K562 (cell line): ENCODE data around the gene SLC26A2. TPM values are rescaled to one million over a fixed set of nuclear protein-coding genes. Genes with fewer than 3 reads are reported as not detected.

Experiments used
- ARID1B ChIP-seq: fragments of 450-650 bp; IDR thresholded peaks from 2 replicates; pipeline ENCODE4 v1.6.1; 2016; ENCODE audit warnings: antibody characterized with exemption, mild to moderate bottlenecking, inconsistent platforms
- BHLHE40 ChIP-seq: IDR thresholded peaks from 2 replicates; pipeline ENCODE4 v1.6.1; 2011; ENCODE audit warnings: low read length, improper control_type of control experiment
- FOXK2 ChIP-seq, 2 experiments: fragments of 450-650 bp; IDR thresholded peaks in 1 of 2; conservative IDR thresholded peaks in 1 of 2; 2 replicates each; pipeline ENCODE4 v1.6.1; 2016; ENCODE audit warnings: low read depth in 2 of 2, mild to moderate bottlenecking in 1 of 2
- IFI16 ChIP-seq: fragments of 250-450 bp; sonication (Bioruptor Pico); IDR thresholded peaks from 2 replicates; pipeline ENCODE4 v2.1.2; 2022; ENCODE audit warnings: mild to moderate bottlenecking, inconsistent platforms
- ILK ChIP-seq: fragments of 450-650 bp; IDR thresholded peaks from 2 replicates; pipeline ENCODE4 v1.6.1; 2016; ENCODE audit warnings: missing genetic modification characterization, low read depth, mild to moderate bottlenecking, missing compliant biosample characterization, moderate library complexity, borderline replicate concordance
- NFE2 ChIP-seq: IDR thresholded peaks from 2 replicates; pipeline ENCODE4 v1.6.1; 2014; ENCODE audit warnings: antibody characterized with exemption, low read depth
- NRF1 ChIP-seq, 2 experiments: fragments of 450-650 bp; IDR thresholded peaks in 1 of 2; conservative IDR thresholded peaks in 1 of 2; 2 replicates each; pipeline ENCODE4 v1.6.1; 2014; ENCODE audit warnings: mild to moderate bottlenecking in 2 of 2
- ZBTB17 ChIP-seq: fragments of 450-650 bp; formaldehyde crosslinking; IDR thresholded peaks from 2 replicates; pipeline ENCODE4 v1.4.0; 2020; ENCODE audit warnings: mild to moderate bottlenecking
- ZNF175 ChIP-seq: fragments of 200-800 bp; sonication (Bioruptor generic); IDR thresholded peaks from 2 replicates; pipeline ENCODE4 v1.6.1; 2016; ENCODE audit warnings: low read depth, mild to moderate bottlenecking, missing genetic modification characterization, missing compliant biosample characterization
- ZNF76 ChIP-seq: fragments of 250-450 bp; sonication (Bioruptor Pico); IDR thresholded peaks from 2 replicates; pipeline ENCODE4 v1.4.0; 2020; ENCODE audit warnings: mild to moderate bottlenecking, moderate library complexity, borderline replicate concordance
- polyA plus RNA-seq, 8 experiments: library from polyadenylated mRNA; depleted of rRNA in 4 of 8; stranded (reverse) in 5 of 8; unstranded in 3 of 8; fragments of >200 nt; fragmentation: Nextera tagmentation in 2 of 8; fragmentation: Illumina TruSeq in 1 of 8; extraction: Ambion mirVana in 2 of 8; extraction: Trizol in 1 of 8; gene quantifications; 2 replicates each; pipeline versions ENCODE4 v1.2.1 to v1.2.3, GENCODE V29; 2011 to 2014; ENCODE audit warnings: inconsistent platforms in 1 of 8, missing spikeins in 1 of 8
- total RNA-seq, 7 experiments: library from RNA; depleted of rRNA in 6 of 7; stranded (reverse); fragments of >200 nt in 6 of 7; fragmentation: Illumina TruSeq in 2 of 7; extraction: Trizol in 2 of 7; gene quantifications; 2 replicates each; pipeline versions ENCODE4 v1.2.1 to v1.2.3, GENCODE V29; 2011 to 2021; ENCODE audit warnings: low replicate concordance in 1 of 7
- TF ChIP-seq, protein P1 (sequence below): fragments of 250-450 bp; sonication (Bioruptor Pico); IDR thresholded peaks from 2 replicates; pipeline ENCODE4 v1.4.0; 2020; ENCODE audit warnings: mild to moderate bottlenecking
- TF ChIP-seq, protein P2 (sequence below), 2 experiments: fragments of 200-800 bp in 1 of 2; sonication (Bioruptor generic) in 1 of 2; sonication (generic) in 1 of 2; formaldehyde crosslinking in 1 of 2; IDR thresholded peaks in 1 of 2; conservative IDR thresholded peaks in 1 of 2; 2 replicates each; pipeline versions ENCODE4 v1.5.0 to v1.6.1; 2016 to 2020; ENCODE audit warnings: missing compliant biosample characterization in 1 of 2, missing genetic modification characterization in 1 of 2, missing genetic modification reagents in 1 of 2
- TF ChIP-seq, protein P3 (sequence below): fragments of 250-450 bp; sonication (Bioruptor Pico); IDR thresholded peaks from 2 replicates; pipeline ENCODE4 v1.9.0; 2021; ENCODE audit warnings: mild to moderate bottlenecking, inconsistent platforms
- TF ChIP-seq, protein P4 (sequence below): fragments of 450-650 bp; formaldehyde crosslinking; IDR thresholded peaks from 2 replicates; pipeline ENCODE4 v1.4.0; 2020; ENCODE audit warnings: mild to moderate bottlenecking, moderate library complexity

SLC26A2 gene
- total and polyA plus RNA-seq, 9 of the 15 experiments (the other 6 are each of a cell fraction or from before 2014, with no cell fraction given) = 1.1 to 6.3 (median 3.6) TPM

DNA sequence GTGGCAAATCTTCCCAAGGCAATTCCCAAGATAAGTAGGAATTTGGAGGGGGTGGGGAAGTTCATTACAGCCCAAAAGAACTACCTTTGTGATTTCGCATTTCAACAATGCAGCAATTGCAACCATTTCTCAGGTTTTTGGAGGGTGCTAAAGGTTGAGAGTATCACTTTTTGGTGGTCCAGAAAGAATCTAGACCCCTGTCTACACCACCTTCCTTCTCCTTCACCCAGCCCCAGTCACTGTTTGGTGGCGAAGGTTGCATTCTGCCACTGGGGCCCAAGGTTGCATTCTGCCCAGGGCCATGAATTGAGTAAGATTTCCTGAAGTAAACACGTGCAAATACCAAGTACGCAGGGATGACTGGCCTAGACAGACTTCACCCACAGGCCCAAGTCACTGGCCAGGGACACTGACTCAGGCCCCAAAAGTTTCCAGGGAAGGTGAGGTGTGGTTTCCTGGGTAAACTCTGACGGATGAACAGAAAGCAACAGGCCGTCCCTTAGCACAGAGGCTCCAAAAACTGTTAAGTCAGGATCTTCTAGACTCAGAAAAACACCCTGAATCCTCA lies 21.7 kb upstream of the SLC26A2 start (continued):
- TF ChIP-seq, protein P1, sequence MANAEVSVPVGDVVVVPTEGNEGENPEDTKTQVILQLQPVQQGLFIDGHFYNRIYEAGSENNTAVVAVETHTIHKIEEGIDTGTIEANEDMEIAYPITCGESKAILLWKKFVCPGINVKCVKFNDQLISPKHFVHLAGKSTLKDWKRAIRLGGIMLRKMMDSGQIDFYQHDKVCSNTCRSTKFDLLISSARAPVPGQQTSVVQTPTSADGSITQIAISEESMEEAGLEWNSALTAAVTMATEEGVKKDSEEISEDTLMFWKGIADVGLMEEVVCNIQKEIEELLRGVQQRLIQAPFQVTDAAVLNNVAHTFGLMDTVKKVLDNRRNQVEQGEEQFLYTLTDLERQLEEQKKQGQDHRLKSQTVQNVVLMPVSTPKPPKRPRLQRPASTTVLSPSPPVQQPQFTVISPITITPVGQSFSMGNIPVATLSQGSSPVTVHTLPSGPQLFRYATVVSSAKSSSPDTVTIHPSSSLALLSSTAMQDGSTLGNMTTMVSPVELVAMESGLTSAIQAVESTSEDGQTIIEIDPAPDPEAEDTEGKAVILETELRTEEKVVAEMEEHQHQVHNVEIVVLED (CRISPR knock-in tag) = no peak
- TF ChIP-seq ARID1B (0 out of 2 replicates have a peak, but pooled peaks have one; percentile 6), ZNF76 (peak; percentile 62; the same call in 1 of the 2 replicates), NRF1 (conservative IDR thresholded peaks at IDR 0.05 in 1 of 2, IDR thresholded peaks at IDR 0.05 in 1 of 2) (0 out of 4 replicates have a peak, but pooled peaks of 1 of the 2 experiments have one; percentile 8), ZBTB17 (CRISPR knock-in tag) (peak; percentile 46; the same call in 1 of the 2 replicates), ILK (no peak), IFI16 (peak; percentile 58; the same call in 1 of the 2 replicates), BHLHE40 (peak; percentile 65), FOXK2 (conservative IDR thresholded peaks at IDR 0.05 in 1 of 2, IDR thresholded peaks at IDR 0.05 in 1 of 2; ENCODE audit: low read depth in 2 of 2) (0 out of 4 replicates have a peak, but pooled peaks of 1 of the 2 experiments have one; percentile 35), ZNF175 (0 out of 2 replicates have a peak, but pooled peaks have one; percentile 36), NFE2 (0 out of 2 replicates have a peak, but pooled peaks have one; percentile 9)
- TF ChIP-seq, protein P2, sequence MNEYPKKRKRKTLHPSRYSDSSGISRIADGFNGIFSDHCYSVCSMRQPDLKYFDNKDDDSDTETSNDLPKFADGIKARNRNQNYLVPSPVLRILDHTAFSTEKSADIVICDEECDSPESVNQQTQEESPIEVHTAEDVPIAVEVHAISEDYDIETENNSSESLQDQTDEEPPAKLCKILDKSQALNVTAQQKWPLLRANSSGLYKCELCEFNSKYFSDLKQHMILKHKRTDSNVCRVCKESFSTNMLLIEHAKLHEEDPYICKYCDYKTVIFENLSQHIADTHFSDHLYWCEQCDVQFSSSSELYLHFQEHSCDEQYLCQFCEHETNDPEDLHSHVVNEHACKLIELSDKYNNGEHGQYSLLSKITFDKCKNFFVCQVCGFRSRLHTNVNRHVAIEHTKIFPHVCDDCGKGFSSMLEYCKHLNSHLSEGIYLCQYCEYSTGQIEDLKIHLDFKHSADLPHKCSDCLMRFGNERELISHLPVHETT (CRISPR knock-in tag; conservative IDR thresholded peaks at IDR 0.05 in 1 of 2, IDR thresholded peaks at IDR 0.05 in 1 of 2) = no peak
- TF ChIP-seq, protein P3, sequence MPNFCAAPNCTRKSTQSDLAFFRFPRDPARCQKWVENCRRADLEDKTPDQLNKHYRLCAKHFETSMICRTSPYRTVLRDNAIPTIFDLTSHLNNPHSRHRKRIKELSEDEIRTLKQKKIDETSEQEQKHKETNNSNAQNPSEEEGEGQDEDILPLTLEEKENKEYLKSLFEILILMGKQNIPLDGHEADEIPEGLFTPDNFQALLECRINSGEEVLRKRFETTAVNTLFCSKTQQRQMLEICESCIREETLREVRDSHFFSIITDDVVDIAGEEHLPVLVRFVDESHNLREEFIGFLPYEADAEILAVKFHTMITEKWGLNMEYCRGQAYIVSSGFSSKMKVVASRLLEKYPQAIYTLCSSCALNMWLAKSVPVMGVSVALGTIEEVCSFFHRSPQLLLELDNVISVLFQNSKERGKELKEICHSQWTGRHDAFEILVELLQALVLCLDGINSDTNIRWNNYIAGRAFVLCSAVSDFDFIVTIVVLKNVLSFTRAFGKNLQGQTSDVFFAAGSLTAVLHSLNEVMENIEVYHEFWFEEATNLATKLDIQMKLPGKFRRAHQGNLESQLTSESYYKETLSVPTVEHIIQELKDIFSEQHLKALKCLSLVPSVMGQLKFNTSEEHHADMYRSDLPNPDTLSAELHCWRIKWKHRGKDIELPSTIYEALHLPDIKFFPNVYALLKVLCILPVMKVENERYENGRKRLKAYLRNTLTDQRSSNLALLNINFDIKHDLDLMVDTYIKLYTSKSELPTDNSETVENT (CRISPR knock-in tag) = no peak
- TF ChIP-seq, protein P4, sequence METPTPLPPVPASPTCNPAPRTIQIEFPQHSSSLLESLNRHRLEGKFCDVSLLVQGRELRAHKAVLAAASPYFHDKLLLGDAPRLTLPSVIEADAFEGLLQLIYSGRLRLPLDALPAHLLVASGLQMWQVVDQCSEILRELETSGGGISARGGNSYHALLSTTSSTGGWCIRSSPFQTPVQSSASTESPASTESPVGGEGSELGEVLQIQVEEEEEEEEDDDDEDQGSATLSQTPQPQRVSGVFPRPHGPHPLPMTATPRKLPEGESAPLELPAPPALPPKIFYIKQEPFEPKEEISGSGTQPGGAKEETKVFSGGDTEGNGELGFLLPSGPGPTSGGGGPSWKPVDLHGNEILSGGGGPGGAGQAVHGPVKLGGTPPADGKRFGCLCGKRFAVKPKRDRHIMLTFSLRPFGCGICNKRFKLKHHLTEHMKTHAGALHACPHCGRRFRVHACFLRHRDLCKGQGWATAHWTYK = 0 out of 2 replicates have a peak, but pooled peaks have one; percentile 46
